Measurements from ENCODE around the gene PRKD3.
A peak's percentile ranks its signal among the peaks of the same experiment; 100 is the strongest.

PRKD3 gene

GRCh38 chr2:37324786-37325624 lies at the start of gene PRKD3:
Gene PRKD3 (minus strand): TSS chr2:37324833. CDS start chr2:37316524, 8,309 bp downstream.
- peak; percentile 29 for DNase-seq (ENCODE audit: low read depth)

DNA sequence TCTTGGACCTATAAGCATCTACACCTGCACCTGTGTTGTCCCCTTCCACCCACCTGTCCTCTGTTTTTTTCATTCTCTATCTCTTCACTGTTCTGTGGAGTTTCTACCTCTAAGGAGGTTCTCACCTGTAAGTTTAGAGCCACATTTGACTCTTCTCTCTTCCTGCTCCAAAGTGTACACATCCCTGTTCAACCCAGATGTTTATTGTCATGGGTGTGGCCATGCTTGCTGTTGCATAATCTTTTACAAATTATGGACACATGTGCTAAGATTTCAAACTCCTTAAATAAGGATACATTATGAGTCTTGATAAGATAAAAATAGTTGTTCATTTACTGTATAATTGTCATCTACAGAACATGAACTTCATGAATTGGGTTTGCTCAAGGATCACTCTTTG lies 47.4 kb upstream of the PRKD3 start:
- no peak for DNase-seq (ENCODE audit: low read depth)

DNA sequence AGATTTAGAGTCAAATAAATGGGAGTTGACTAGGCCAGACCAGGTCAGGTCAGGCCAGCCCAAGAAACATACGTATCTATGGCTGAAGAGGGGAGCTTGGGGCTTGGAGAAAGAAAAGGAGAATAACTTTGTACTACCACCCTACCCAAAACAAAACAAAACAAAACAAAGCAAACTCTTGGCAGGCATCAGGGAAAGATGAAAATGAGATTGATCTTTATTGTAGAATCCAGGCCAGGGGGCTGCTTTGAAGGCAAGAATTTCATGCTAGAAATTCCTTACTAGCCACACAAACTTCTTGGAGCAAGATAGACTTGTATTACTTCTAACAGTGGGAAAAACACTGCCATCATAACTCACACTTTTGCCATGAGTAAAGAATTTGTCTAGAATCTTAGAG lies 46.0 kb upstream of the PRKD3 start:
- DNase-seq (ENCODE audit: low read depth), result no peak

DNA sequence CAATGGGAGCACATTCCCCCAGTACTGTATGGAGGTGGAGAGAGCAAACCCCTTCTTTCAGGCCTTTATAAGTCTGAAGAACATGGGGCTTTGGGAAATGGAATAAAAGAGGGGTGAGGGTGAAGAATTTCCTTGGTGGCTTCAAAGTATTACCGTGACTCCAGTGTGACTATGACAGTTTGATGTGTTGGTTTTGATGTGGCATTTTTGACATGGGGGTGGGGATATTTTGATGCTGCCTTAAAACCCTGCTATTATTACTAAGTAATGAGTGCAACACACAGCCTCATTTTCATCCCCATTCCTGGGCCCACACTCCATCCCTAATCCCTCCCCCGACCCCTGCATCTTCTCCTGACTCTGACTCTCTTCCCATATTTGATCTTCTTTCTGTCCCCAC lies 43.4 kb upstream of the PRKD3 start:
- DNase-seq (ENCODE audit: low read depth), result no peak

GRCh38 chr2:37367310-37367709 lies 42.7 kb upstream of the PRKD3 start:
- no peak for DNase-seq (ENCODE audit: low read depth)

DNA sequence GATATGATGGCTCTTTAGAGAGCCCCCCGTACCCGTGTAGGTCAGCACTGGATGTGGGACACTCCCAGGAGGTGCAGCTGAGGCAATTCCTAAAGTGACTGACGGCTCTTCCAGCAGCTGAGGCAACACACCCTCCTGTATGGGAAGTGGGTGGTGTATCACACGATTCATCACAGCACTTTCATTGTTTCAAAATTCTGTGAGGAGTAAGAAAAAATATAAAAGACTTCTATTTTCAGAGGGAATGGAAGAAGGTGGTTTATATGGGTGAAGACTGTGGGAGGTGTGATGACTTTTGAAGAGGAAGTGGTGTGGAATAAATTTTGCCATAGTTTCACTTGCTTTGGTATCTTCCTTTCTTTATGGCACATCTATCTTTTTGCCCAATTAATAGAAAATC lies 42.1 kb upstream of the PRKD3 start:
- no peak for DNase-seq (ENCODE audit: low read depth)

DNA sequence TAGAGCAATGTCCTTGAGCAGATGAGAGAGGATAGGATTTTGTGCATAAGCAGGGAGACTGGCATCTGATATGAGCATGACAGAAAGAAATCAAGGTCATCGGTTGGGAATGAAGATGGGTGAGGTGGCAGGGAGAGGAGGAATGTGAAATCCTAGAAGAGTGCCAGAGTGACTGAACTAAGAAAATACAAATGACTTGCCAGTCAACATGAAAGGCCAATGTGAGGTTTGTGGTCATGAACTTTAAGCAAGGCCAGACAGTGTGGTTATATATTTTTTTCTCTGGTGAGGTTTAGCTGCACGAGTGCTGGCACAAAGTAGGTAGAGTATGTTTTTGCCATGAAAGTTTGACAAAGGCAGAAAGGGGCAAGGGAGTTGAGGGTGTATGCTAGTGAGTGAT lies 41.0 kb upstream of the PRKD3 start:
- no peak for DNase-seq (ENCODE audit: low read depth)

DNA sequence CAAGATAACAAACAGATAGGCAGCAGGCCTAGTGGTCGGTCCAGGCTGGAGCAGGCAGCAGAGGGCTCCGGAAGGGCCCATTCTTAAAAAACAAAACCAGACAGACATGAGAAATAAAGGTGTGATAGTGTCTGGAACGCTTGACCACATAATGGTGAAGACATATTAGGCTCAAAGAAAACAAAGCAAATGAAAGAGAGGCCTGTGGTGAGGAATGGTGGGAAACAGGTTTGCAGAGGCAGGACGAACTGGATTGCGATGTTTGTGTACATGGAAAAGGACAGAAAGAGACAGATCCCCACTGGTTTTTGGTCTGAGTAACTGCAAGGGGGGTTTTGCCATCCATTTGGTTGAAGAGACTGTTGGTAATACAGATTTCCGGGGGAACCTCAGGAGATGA lies 39.7 kb upstream of the PRKD3 start:
- DNase-seq (ENCODE audit: low read depth), result no peak

- DNase-seq (ENCODE audit: low read depth), result no peak
Measured at GRCh38 chr2:37361994-37362698, 37.5 kb upstream of the PRKD3 start.

GRCh38 chr2:37361216-37361815 lies 36.7 kb upstream of the PRKD3 start:
- no peak for DNase-seq (ENCODE audit: low read depth)

DNA sequence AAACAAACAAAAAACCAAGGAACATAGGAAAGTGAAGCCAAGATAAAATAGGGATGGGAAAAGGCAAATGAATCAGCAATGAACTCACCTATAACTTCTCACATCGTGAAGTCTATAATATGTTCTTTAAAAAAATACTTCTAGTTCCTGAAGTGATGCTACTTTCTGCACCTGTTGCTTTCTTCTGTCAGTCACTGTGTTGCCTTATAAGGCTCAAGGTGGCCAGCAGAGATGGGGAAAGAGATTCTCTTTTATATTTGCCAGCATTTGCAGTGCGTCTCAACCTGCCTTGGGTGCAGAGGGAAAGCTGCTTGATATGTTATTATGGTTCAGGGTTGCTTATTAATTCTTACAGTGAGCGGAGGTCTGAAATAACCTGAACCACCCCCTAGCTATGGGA lies 33.8 kb upstream of the PRKD3 start:
- no peak for DNase-seq (ENCODE audit: low read depth)

- no peak for DNase-seq (ENCODE audit: low read depth)
Measured at GRCh38 chr2:37357530-37357929, 32.9 kb upstream of the PRKD3 start.

GRCh38 chr2:37357069-37357468 lies 32.4 kb upstream of the PRKD3 start:
- DNase-seq (ENCODE audit: low read depth), result no peak

DNA sequence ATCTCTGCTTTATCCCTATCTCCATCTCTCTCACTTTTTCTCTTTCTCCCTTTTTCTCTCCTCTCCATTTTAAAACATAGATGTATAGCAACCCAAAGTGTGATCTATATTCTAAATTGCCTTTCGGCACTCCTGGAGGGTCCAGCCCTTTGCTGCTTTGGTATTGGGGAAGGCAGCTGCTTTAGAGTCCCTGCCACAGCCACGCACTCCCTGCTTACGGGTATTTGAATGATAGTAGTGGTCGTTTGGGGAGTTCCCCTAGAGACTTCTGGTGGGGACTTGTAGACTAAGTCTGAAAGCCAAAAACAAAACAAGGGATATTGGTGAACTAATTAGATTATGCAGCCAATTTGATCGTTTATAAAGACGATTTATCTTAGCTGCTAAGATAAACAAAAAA lies 31.7 kb upstream of the PRKD3 start:
- DNase-seq (ENCODE audit: low read depth), result no peak

DNA sequence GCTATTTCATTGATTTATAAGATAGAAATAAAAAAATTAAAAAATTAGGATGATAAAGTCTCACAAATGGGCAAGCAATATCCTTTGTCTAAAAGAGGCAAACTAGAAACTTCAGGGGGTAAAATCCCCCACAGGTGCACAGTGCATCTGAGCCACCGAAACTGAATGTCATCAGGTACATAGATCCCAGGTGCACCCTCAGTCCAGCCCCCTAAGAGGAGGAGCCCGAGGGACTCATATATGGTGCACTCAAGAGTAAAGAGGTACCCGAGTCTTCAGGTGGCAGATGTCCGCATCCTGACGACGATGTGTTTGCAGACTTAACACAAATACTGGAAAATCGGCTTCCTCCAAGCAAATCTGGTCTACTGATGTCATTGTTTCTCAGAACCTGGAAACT lies 31.1 kb upstream of the PRKD3 start:
- DNase-seq (ENCODE audit: low read depth), result no peak

DNA sequence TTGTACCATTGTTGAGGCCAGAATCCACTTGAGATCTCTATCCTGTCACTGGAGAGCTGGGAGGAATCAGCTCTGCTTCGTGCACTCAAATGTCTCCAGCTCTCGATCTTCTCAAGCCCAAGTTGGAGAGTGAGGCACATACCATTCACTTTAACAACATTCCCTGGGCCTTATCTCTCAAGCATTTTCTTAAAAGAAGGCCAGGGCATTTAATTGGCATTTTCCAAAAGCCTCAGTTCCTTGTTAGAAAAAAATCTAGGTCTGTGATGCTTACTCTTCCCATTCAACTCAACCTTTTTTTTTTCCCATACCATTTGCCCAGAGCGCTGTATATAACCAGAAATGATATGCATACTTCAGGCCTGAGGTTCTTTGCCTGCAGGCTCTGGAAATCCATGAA lies 29.9 kb upstream of the PRKD3 start:
- no peak for DNase-seq (ENCODE audit: low read depth)

GRCh38 chr2:37350034-37350433 lies 25.4 kb upstream of the PRKD3 start:
- no peak for DNase-seq (ENCODE audit: low read depth)

- no peak for DNase-seq (ENCODE audit: low read depth)
Measured at GRCh38 chr2:37349231-37349860, 24.7 kb upstream of the PRKD3 start.

DNA sequence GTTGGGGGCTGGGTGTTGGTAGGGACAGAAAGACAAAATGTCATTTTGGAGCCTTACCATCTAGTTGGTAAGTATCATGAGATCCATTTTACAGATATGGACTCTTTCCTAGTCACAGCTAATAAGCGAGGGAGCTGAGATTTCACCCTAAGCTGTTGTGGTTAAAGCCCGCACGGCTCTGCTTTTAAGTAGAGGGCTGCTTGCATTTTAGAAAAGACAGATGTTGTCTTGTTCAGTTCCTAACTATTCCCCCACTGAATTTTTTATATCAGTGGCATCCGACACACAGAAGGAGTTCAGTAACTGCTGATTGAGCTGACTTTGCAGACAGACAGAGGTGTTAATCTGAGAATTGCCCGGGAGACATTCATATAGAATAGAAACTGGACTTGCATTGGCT lies 23.5 kb upstream of the PRKD3 start:
- DNase-seq (ENCODE audit: low read depth), result no peak

DNA sequence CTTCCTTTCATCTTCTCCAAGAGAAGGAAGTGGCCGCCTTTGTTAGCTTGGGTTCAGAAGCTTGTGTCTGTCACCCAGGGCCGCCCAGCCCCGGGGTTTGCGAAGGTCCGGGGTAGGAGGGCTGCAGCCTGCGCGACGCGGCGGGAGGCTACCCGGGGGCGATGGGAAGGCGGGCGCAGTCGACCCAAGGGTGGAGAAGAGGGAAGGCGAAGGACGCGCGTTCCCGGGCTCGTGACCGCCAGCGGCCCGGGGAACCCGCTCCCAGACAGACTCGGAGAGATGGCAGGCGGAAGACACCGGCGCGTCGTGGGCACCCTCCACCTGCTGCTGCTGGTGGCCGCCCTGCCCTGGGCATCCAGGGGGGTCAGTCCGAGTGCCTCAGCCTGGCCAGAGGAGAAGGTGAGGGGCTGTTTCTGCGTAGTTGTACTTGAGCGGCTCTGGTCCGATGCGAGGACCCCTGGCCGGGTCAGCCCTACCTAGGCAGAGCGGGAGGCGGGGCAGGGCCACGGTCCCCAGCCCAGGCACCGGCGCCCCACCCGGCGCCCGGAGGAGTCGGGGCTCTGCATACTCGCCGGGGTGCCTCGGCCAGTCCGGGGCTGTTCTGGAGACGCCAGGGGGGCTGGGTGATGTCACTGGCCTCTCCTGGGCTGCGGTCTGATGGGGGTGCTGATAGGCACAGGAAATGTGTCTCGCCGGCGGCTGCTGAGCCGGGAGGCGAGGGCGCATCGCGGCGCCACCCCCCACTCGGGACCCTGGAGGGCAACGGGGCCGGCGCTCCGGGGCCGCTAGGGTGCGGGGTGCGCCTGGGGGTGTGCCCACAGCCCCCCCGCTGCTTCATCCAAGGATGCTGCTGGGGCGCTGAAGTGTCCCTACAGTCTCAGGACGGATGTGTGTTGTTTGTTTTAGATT lies 20.1 kb upstream of the PRKD3 start, which contains the start of gene QPCT:
Gene QPCT (plus strand): TSS at position 178 of the 909 bp plus-strand sequence. CDS start 102 bp downstream, at position 280.
- DNase-seq (ENCODE audit: low read depth), result no peak
